HG03457 (cell line): ENCODE measurements around the gene MRGPRX3.

Experiments used
- ATAC-seq: cut with Tn5 transposase; IDR thresholded peaks from one replicate; pipeline ENCODE4 v1.9.1; 2021; ENCODE audit warnings: moderate number of reproducible peaks; ENCODE audit not compliant: unreplicated experiment

MRGPRX3 gene

GRCh38 chr11:18151581-18151980 lies 19.2 kb downstream of the MRGPRX3 start:
- no peak for ATAC-seq

GRCh38 chr11:18168372-18168771 lies 36.0 kb downstream of the MRGPRX3 start:
- ATAC-seq, result no peak

GRCh38 chr11:18171377-18172000 lies 39.1 kb downstream of the MRGPRX3 start:
- ATAC-seq, result no peak

GRCh38 chr11:18172666-18173065 lies 40.3 kb downstream of the MRGPRX3 start, which contains the start of gene MRGPRX4:
MRGPRX4 (plus strand) TSS chr11:18172837; CDS start chr11:18173257, 420 bp downstream.
- ATAC-seq, result no peak

- no peak for ATAC-seq
Measured at GRCh38 chr11:18173225-18173866, 41.0 kb downstream of the MRGPRX3 start.
